Measurements from ENCODE around the gene SDC3. TPM values are rescaled to one million over a fixed set of nuclear protein-coding genes. Genes with fewer than 3 reads are reported as not detected.
A peak's percentile ranks its signal among the peaks of the same experiment; 100 is the strongest.

The SDC3 gene
- total RNA-seq, 1 donor from 2014 or later = 2.4 TPM

DNA sequence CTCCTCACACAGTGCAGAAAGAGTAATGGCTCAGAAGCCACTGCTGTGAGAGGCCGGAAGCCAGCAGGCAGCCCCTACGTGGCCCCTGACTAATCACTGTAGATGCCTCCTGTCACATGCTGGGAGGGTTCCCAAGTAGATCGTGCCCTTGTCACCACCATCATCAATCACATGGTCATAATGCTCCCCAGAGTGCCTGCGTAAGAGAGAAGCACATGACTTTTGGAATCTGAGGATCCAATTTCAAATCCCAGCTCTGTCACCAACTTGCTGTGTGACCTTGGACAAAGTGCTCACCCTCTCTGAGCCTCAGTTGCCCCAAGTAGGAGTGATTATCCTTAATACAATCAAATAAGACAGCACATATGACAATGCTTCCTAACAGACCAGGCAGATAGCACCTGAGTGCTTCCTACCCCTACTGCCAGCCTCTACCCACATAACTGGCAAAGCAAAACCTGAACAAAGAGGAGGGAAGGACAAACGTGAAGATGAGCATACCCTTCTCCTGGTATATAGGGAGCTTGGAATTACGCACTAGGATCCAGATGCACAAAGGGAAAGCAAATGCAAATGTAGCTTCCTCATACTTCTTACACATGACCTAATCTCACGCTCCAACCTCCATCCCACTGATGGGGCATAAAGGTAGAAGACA, 65.7 kb downstream of the SDC3 start:
- peaks cover 29% of the 10 kb centered on the region for H3K27me3 ChIP-seq (ENCODE audit: control insufficient read depth, insufficient read depth, low read length)
- FAIRE-seq (no peak), DNase-seq (ENCODE audit: low read depth) (no peak)
- no peaks in the 10 kb centered on the region for H3K36me3 ChIP-seq (ENCODE audit: control insufficient read depth, insufficient read depth, low read length)
- H3K4me3 ChIP-seq (ENCODE audit: low read depth, low read length) = no peak overlapping the region
- TF ChIP-seq, protein P1, sequence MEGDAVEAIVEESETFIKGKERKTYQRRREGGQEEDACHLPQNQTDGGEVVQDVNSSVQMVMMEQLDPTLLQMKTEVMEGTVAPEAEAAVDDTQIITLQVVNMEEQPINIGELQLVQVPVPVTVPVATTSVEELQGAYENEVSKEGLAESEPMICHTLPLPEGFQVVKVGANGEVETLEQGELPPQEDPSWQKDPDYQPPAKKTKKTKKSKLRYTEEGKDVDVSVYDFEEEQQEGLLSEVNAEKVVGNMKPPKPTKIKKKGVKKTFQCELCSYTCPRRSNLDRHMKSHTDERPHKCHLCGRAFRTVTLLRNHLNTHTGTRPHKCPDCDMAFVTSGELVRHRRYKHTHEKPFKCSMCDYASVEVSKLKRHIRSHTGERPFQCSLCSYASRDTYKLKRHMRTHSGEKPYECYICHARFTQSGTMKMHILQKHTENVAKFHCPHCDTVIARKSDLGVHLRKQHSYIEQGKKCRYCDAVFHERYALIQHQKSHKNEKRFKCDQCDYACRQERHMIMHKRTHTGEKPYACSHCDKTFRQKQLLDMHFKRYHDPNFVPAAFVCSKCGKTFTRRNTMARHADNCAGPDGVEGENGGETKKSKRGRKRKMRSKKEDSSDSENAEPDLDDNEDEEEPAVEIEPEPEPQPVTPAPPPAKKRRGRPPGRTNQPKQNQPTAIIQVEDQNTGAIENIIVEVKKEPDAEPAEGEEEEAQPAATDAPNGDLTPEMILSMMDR (IDR thresholded peaks at IDR 0.05; ENCODE audit: insufficient read depth, low read length, severe bottlenecking) = no peak

DNA sequence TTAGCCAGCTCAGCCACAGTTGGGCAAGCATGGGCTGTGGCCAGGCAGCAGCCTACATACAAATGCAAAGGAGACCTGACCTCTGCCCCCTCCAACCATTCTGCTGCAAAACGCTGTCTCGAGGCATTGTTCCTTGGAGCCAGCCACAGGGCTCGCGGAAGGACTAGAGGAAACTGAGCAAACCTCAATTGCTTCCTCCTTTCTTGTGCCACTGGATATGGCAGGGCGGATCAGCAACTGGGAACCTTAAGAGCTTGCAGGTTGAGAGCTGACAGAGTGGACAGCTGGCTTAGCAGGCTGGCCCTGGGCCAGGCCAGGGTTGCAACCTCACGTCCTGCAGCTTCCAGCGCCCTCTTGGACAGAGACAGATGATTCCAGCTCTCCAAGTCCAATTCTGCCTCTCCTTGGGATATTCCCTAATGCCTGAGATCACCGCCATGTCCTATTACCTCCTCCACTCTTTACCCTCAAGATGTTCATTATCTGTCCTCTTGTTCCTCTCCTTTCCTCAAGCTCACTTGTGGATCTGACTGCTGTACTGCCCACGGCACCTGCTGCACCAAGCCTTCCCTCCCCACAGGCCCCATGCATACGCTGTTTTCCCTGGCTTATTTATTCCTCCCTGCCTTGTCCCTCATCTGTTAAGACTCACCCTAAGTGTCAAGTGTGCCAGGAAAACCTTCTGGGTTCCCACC, 67.5 kb downstream of the SDC3 start:
- H3K27me3 ChIP-seq (ENCODE audit: control insufficient read depth, insufficient read depth, low read length) = peaks cover 27% of the 10 kb centered on the region
- FAIRE-seq = peak; percentile 32

DNA sequence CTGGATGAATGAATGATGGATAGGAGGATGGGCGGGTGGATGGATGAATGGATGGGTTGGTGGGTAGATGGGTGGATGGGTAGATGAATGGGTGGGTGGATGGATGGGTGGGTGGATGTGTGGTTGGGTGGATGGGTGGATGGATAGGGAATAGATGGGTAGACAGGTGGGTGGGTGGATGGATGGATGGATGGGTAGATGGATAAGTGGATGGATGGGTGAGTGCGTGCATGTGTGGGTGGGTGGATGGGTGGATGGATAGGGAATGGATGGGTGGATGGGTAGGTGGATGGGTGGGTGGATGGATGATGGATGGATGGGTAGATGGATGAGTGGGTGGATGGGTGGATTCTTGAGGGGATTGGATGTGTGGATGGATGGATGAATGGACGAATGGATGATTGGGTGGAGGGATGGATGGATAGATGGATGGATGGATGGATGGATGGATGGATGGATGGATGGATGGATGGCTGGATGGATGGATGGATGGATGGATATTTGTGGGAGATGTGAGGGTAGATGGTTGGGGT, 68.7 kb downstream of the SDC3 start:
- no peak for DNase-seq (ENCODE audit: low read depth)
- FAIRE-seq = no peak
- H3K27me3 ChIP-seq (ENCODE audit: control insufficient read depth, insufficient read depth, low read length) = peaks cover 22% of the 10 kb centered on the region
- H3K36me3 ChIP-seq (ENCODE audit: control insufficient read depth, insufficient read depth, low read length) = no peaks in the 10 kb centered on the region
- TF ChIP-seq, protein P1 (IDR thresholded peaks at IDR 0.05; ENCODE audit: insufficient read depth, low read length, severe bottlenecking) = no peak
- H3K4me3 ChIP-seq (ENCODE audit: low read depth, low read length) = no peak overlapping the region

More for the DNA sequence above, 67.5 kb downstream of the SDC3 start:
- Histone ChIP-seq H3K36me3 (ENCODE audit: control insufficient read depth, insufficient read depth, low read length) (no peaks in the 10 kb centered on the region), H3K4me3 (ENCODE audit: low read depth, low read length) (no peak overlapping the region)
- DNase-seq (ENCODE audit: low read depth) = no peak
- TF ChIP-seq, protein P1 (IDR thresholded peaks at IDR 0.05; ENCODE audit: insufficient read depth, low read length, severe bottlenecking) = no peak

- H3K36me3 ChIP-seq (ENCODE audit: control insufficient read depth, insufficient read depth, low read length) = no peaks in the 10 kb centered on the region
- peaks cover 18% of the 10 kb centered on the region for H3K27me3 ChIP-seq (ENCODE audit: control insufficient read depth, insufficient read depth, low read length)
- FAIRE-seq (no peak), DNase-seq (ENCODE audit: low read depth) (no peak)
- TF ChIP-seq, protein P1 (IDR thresholded peaks at IDR 0.05; ENCODE audit: insufficient read depth, low read length, severe bottlenecking) = no peak
- H3K4me3 ChIP-seq (ENCODE audit: low read depth, low read length) = no peak overlapping the region
Measured at GRCh38 chr1:30838996-30839395, 69.6 kb downstream of the SDC3 start.

GRCh38 chr1:30837653-30838052, 70.9 kb downstream of the SDC3 start:
- no peak for DNase-seq (ENCODE audit: low read depth)
- H3K27me3 ChIP-seq (ENCODE audit: control insufficient read depth, insufficient read depth, low read length) = peaks cover 12% of the 10 kb centered on the region
- no peak overlapping the region for H3K4me3 ChIP-seq (ENCODE audit: low read depth, low read length)
- no peaks in the 10 kb centered on the region for H3K36me3 ChIP-seq (ENCODE audit: control insufficient read depth, insufficient read depth, low read length)
- FAIRE-seq = no peak
- TF ChIP-seq, protein P1 (IDR thresholded peaks at IDR 0.05; ENCODE audit: insufficient read depth, low read length, severe bottlenecking) = no peak

All from bronchial epithelial cell (primary cell).